GM23248 (cell line): Measurements from ENCODE around the gene GBGT1.

ENCODE experiments used
- EZH2 ChIP-seq: fragments of 200-600 bp; sonication (generic); IDR thresholded peaks from 2 replicates; pipeline ENCODE4 v1.6.1; 2018; ENCODE audit warnings: antibody characterized with exemption, mild to moderate bottlenecking; ENCODE audit not compliant: insufficient read depth, poor library complexity, severe bottlenecking
- EZH2phosphoT487 ChIP-seq: fragments of 200-600 bp; sonication (generic); IDR thresholded peaks from 2 replicates; pipeline ENCODE4 v1.6.1; 2018; ENCODE audit warnings: antibody characterized with exemption, moderate library complexity, mild to moderate bottlenecking, low read depth; ENCODE audit not compliant: insufficient read depth

DNA sequence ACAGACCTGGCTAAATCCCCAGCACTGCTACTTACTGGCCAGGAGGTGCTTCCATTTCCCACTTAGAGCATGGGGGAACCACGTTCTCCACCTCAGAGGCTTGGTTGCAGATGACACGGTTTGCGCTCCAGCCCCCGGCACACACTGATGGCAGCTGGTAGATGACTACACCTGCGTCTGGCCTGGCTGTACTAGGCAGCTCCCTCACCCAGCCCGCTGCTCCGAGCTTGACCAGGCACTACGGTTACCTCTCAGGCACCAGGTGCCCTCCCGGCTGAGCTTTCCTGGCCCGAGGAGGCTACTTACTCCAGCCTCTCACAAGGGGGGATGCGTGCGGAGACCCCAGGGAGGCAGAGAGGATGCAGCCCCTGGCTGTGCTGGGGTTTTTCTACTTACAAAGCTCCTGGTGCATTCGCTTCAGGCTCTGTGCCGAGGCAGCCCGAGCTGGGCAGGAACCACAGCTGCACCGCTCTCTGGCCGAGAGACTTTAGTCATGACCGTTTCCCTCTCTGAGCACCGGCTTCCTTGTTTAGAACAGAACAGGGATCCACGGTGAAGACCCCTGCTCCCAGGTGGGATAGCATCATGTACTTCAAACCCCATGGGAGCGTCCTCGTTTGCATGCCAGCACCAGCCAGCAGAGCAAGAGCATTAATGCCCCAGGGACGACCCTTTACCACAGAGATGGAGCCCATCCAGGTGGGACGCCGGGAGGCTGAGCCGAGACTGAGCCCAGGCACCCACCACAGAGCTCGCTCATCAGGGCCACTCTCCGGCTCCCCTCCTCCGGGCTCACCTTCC is 7.6 kb upstream of the GBGT1 start:
- no peak for TF ChIP-seq EZH2
- TF ChIP-seq EZH2phosphoT487 = no peak
